Smooth muscle cell of trachea (primary cell): ENCODE results near the gene CTAGE4. TPM values are rescaled to one million over a fixed set of nuclear protein-coding genes. Genes with fewer than 3 reads are reported as not detected.

Experiments used
- total RNA-seq: library from RNA; depleted of rRNA; stranded (reverse); fragments of >200 nt; gene quantifications from 2 replicates; pipeline ENCODE4 v1.2.1, GENCODE V29; 2014

Gene CTAGE4, protein sequence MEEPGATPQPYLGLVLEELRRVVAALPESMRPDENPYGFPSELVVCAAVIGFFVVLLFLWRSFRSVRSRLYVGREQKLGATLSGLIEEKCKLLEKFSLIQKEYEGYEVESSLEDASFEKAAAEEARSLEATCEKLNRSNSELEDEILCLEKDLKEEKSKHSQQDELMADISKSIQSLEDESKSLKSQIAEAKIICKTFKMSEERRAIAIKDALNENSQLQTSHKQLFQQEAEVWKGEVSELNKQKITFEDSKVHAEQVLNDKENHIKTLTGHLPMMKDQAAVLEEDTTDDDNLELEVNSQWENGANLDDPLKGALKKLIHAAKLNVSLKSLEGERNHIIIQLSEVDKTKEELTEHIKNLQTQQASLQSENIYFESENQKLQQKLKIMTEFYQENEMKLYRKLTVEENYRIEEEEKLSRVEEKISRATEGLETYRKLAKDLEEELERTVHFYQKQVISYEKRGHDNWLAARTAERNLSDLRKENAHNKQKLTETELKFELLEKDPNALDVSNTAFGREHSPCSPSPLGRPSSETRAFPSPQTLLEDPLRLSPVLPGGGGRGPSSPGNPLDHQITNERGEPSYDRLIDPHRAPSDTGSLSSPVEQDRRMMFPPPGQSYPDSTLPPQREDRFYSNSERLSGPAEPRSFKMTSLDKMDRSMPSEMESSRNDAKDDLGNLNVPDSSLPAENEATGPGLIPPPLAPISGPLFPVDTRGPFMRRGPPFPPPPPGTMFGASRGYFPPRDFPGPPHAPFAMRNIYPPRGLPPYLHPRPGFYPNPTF
- 1.3 and 2.0 TPM in 2 replicates for total RNA-seq

DNA sequence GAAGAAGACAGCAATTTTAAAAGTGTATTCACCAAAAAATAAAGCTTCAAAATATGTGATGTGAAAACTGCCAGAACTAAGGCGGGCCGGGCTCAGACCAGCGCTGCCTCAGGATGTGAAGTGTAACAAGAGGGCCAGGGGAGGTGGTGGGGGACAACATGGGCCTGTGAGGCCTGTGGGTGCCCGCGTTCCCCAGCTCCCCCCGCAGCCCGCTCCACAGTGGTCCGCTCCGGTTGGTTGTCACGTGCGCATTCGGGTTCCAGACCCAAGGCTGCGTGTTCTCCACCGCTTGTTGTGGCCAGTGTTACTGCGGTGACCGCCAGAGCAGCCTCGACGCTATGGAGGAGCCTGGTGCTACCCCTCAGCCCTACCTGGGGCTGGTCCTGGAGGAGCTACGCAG, at the start of gene CTAGE4:
Gene CTAGE4 (plus strand): TSS at position 301 of the 400 bp plus-strand sequence. CDS start 38 bp downstream, at position 339.

GRCh38 chr7:144195212-144195872, 12.1 kb downstream of the CTAGE4 start, which contains the start of gene ARHGEF35:
TSS of gene ARHGEF35 (minus strand) at chr7:144195833. CDS start at chr7:144188383, 7,450 bp downstream.

Other genes with a start within 250 kb of the CTAGE4 start
- gene OR2F2, start 248.2 kb upstream of the CTAGE4 start, total RNA-seq: not detected in 2 replicates
- under 0.01 TPM in 1 of 2 replicates, not detected in the other for gene OR2F1, start 228.6 kb upstream of the CTAGE4 start, total RNA-seq
- not detected in 2 replicates for gene OR6B1, start 183.1 kb upstream of the CTAGE4 start, total RNA-seq
- gene OR2A5, start 134.5 kb upstream of the CTAGE4 start, total RNA-seq: not detected in 2 replicates
- not detected in 2 replicates for gene OR2A25, start 113.7 kb upstream of the CTAGE4 start, total RNA-seq
- not detected in 2 replicates for gene OR2A12, start 97.2 kb upstream of the CTAGE4 start, total RNA-seq
- gene OR2A2, start 73.9 kb upstream of the CTAGE4 start, total RNA-seq: not detected in 2 replicates
- not detected in 2 replicates for gene OR2A14, start 60.3 kb upstream of the CTAGE4 start, total RNA-seq
- 2.3 and 2.8 TPM in 2 replicates for gene ARHGEF35, start 12.4 kb downstream of the CTAGE4 start, total RNA-seq
- 0.15 TPM in 1 of 2 replicates, not detected in the other for gene OR2A42, start 56.1 kb downstream of the CTAGE4 start, total RNA-seq
- gene OR2A7, start 81.3 kb downstream of the CTAGE4 start, total RNA-seq: 0.29 and 0.33 TPM in 2 replicates
- not detected in 2 replicates for gene CTAGE8, start 85.8 kb downstream of the CTAGE4 start, total RNA-seq
- under 0.01 and 0.15 TPM in 2 replicates for gene OR2A1, start 129.0 kb downstream of the CTAGE4 start, total RNA-seq
- 3.3 and 4.5 TPM in 2 replicates for gene ARHGEF5, start 171.9 kb downstream of the CTAGE4 start, total RNA-seq
- gene NOBOX, start 220.2 kb downstream of the CTAGE4 start, total RNA-seq: not detected in 2 replicates